HepG2 (cell line): ENCODE results near the gene TXNDC2. TPM values are rescaled to one million over a fixed set of nuclear protein-coding genes. Genes with fewer than 3 reads are reported as not detected.
A peak's percentile ranks its signal among the peaks of the same experiment; 100 is the strongest.

ENCODE experiments used
- ARID2 ChIP-seq: sonication (generic); formaldehyde crosslinking; IDR thresholded peaks from 2 replicates; pipeline ENCODE4 v1.8.1; 2022; ENCODE audit warnings: mild to moderate bottlenecking, missing genetic modification reagents, borderline replicate concordance
- ATF6 ChIP-seq: sonication (generic); formaldehyde crosslinking; conservative IDR thresholded peaks from 2 replicates; pipeline ENCODE4 v1.4.0; 2020; ENCODE audit warnings: missing genetic modification reagents
- BATF2 ChIP-seq: sonication (generic); formaldehyde crosslinking; IDR thresholded peaks from 2 replicates; pipeline ENCODE4 v1.8.0; 2022; ENCODE audit warnings: mild to moderate bottlenecking, missing genetic modification reagents, moderate library complexity
- GMEB2 ChIP-seq: IDR thresholded peaks from 2 replicates; pipeline ENCODE4 v1.6.1; 2016; ENCODE audit warnings: missing biosample characterization, missing genetic modification reagents, low read depth
- KLF11 ChIP-seq: IDR thresholded peaks from 2 replicates; pipeline ENCODE4 v1.6.1; 2016; ENCODE audit warnings: missing compliant biosample characterization
- MEF2D ChIP-seq: sonication (generic); formaldehyde crosslinking; IDR thresholded peaks from 2 replicates; pipeline ENCODE4 v1.5.1; 2020; ENCODE audit warnings: mild to moderate bottlenecking, missing genetic modification reagents
- MXD3 ChIP-seq: IDR thresholded peaks from 2 replicates; pipeline ENCODE4 v1.6.1; 2016; ENCODE audit warnings: mild to moderate bottlenecking, missing biosample characterization, missing genetic modification reagents
- RBM22 ChIP-seq: fragments of 200-400 bp; formaldehyde crosslinking; optimal IDR thresholded peaks from 2 replicates; pipeline ENCODE3; 2017; ENCODE audit warnings: mild to moderate bottlenecking, low read length, moderate library complexity
- RFX5 ChIP-seq: IDR thresholded peaks from 2 replicates; pipeline ENCODE4 v1.6.1; 2011; ENCODE audit warnings: low read depth, low read length, improper control_type of control experiment
- RFXAP ChIP-seq: sonication (generic); formaldehyde crosslinking; IDR thresholded peaks from 2 replicates; pipeline ENCODE4 v1.4.0; 2020; ENCODE audit warnings: missing genetic modification reagents, borderline replicate concordance
- SIN3B ChIP-seq: fragments of 150-350 bp; IDR thresholded peaks from 2 replicates; pipeline ENCODE4 v1.6.1; 2014; ENCODE audit warnings: low read length
- ZFP41 ChIP-seq: sonication (generic); formaldehyde crosslinking; IDR thresholded peaks from 2 replicates; pipeline ENCODE4 v1.4.0; 2020; ENCODE audit warnings: mild to moderate bottlenecking, missing genetic modification reagents, borderline replicate concordance
- ZHX1 ChIP-seq: sonication (generic); formaldehyde crosslinking; IDR thresholded peaks from 2 replicates; pipeline ENCODE4 v1.8.1; 2022; ENCODE audit warnings: low read depth, mild to moderate bottlenecking, missing genetic modification reagents
- ZMAT3 ChIP-seq: sonication (generic); formaldehyde crosslinking; conservative IDR thresholded peaks from 2 replicates; pipeline ENCODE4 v1.7.0; 2021; ENCODE audit warnings: missing genetic modification reagents
- ZNF180 ChIP-seq: sonication (generic); formaldehyde crosslinking; IDR thresholded peaks from 2 replicates; pipeline ENCODE4 v1.4.0; 2020; ENCODE audit warnings: low read depth, missing genetic modification reagents, borderline replicate concordance
- ZNF234 ChIP-seq: sonication (generic); formaldehyde crosslinking; conservative IDR thresholded peaks from 2 replicates; pipeline ENCODE4 v1.5.1; 2020; ENCODE audit warnings: mild to moderate bottlenecking, missing genetic modification reagents
- ZNF503 ChIP-seq: sonication (generic); formaldehyde crosslinking; IDR thresholded peaks from 2 replicates; pipeline ENCODE4 v1.4.0; 2020; ENCODE audit warnings: missing genetic modification reagents
- ZNF761 ChIP-seq: sonication (generic); formaldehyde crosslinking; conservative IDR thresholded peaks from 2 replicates; pipeline ENCODE4 v1.4.0; 2020; ENCODE audit warnings: mild to moderate bottlenecking, missing genetic modification reagents
- polyA plus RNA-seq, 8 experiments: library from polyadenylated mRNA; depleted of rRNA in 3 of 8; stranded (reverse) in 7 of 8; unstranded in 1 of 8; fragments of >200 nt; fragmentation: Illumina TruSeq in 4 of 8; extraction: Trizol in 4 of 8; gene quantifications; 2 replicates each; pipeline versions ENCODE4 v1.2.1 to v1.2.3, GENCODE V29; 2011 to 2016; ENCODE audit warnings: low read depth in 4 of 8, missing spikeins in 1 of 8, mixed read lengths in 1 of 8; ENCODE audit not compliant: insufficient read depth in 1 of 8
- total RNA-seq, 5 experiments: library from RNA; depleted of rRNA; stranded (reverse); fragments of >200 nt; fragmentation: Illumina TruSeq; extraction: Trizol; gene quantifications; 2 replicates each; pipeline ENCODE4 v1.2.3, GENCODE V29; 2016; ENCODE audit warnings: low read depth in 1 of 5

TXNDC2 gene
- total and polyA plus RNA-seq, 2 of the 13 experiments (the other 11 are each of a cell fraction or from before 2014, with no cell fraction given): not detected

GRCh38 chr18:9913526-9914333, 28.0 kb downstream of the TXNDC2 start, which contains the start of gene VAPA (continued):
- TF ChIP-seq RBM22: no peak
- TF ChIP-seq BATF2 (CRISPR knock-in tag): no peak
- TF ChIP-seq ZHX1: no peak
- TF ChIP-seq ATF6 (CRISPR knock-in tag): no peak
- TF ChIP-seq MXD3: 0 out of 2 replicates have a peak, but pooled peaks have one; percentile 30
- TF ChIP-seq ZNF180 (CRISPR knock-in tag): no peak
- 0 out of 2 replicates have a peak, but pooled peaks have one; percentile 54 for TF ChIP-seq RFXAP (CRISPR knock-in tag)
- no peak for TF ChIP-seq KLF11 (CRISPR knock-in tag)
- TF ChIP-seq ZFP41 (CRISPR knock-in tag): no peak
- peak; percentile 53; the same call in 1 of the 2 replicates for TF ChIP-seq ZNF761 (CRISPR knock-in tag)
- TF ChIP-seq MEF2D (CRISPR knock-in tag): no peak
- no peak for TF ChIP-seq SIN3B
- TF ChIP-seq RFX5: no peak
- no peak for TF ChIP-seq ARID2 (CRISPR knock-in tag)
- peak; percentile 87 for TF ChIP-seq GMEB2 (CRISPR knock-in tag)
- peak; percentile 66; the same call in 1 of the 2 replicates for TF ChIP-seq ZMAT3
- TF ChIP-seq ZNF234: no peak; the same call in 1 of the 2 replicates
- no peak; the same call in 1 of the 2 replicates for TF ChIP-seq ZNF503 (CRISPR knock-in tag)
